ENCODE results near the gene IGIP.

Gene IGIP

GRCh38 chr5:140176031-140176387 lies 50.3 kb downstream of the IGIP start:
- TF ChIP-seq CTCF (IDR thresholded peaks at IDR 0.05; ENCODE audit: control insufficient read depth, insufficient read depth, low read depth, low read length, missing control alignments), result no peak
- peak overlapping the region; percentile 93 for H3K4me3 ChIP-seq (ENCODE audit: control insufficient read depth, low read depth, low read length)
- no peak for DNase-seq (ENCODE audit: low read depth)

GRCh38 chr5:140178086-140178410 lies 52.3 kb downstream of the IGIP start:
- no peak for DNase-seq (ENCODE audit: low read depth)
- H3K4me3 ChIP-seq (ENCODE audit: control insufficient read depth, low read depth, low read length), result no peak overlapping the region
- TF ChIP-seq CTCF (IDR thresholded peaks at IDR 0.05; ENCODE audit: control insufficient read depth, insufficient read depth, low read depth, low read length, missing control alignments), result no peak

GRCh38 chr5:140178482-140179116 lies 52.9 kb downstream of the IGIP start:
- no peak for DNase-seq (ENCODE audit: low read depth)

More at GRCh38 chr5:140178482-140179116, 52.9 kb downstream of the IGIP start:
- TF ChIP-seq CTCF (IDR thresholded peaks at IDR 0.05; ENCODE audit: control insufficient read depth, insufficient read depth, low read depth, low read length, missing control alignments), result no peak
- H3K4me3 ChIP-seq (ENCODE audit: control insufficient read depth, low read depth, low read length), result no peak overlapping the region

All from AG09309 (cell line).